OCI-LY1 (cell line): ENCODE results near the gene KIDINS220.

Experiments used
- EZH2 ChIP-seq: fragments of 200-600 bp; sonication (generic), shearing (Covaris generic); IDR thresholded peaks from 2 replicates; pipeline ENCODE4 v1.8.0; 2017; ENCODE audit warnings: borderline replicate concordance, mixed run types, mild to moderate bottlenecking, antibody characterized with exemption, low read length, moderate library complexity, mixed read lengths
- TF ChIP-seq, protein P1 (sequence below): fragments of 200-600 bp; sonication (generic), shearing (Covaris generic); IDR thresholded peaks from 2 replicates; pipeline ENCODE4 v1.5.1; 2017; ENCODE audit warnings: mild to moderate bottlenecking, antibody characterized with exemption, low read length, moderate library complexity, mixed read lengths

- TF ChIP-seq, protein P1, sequence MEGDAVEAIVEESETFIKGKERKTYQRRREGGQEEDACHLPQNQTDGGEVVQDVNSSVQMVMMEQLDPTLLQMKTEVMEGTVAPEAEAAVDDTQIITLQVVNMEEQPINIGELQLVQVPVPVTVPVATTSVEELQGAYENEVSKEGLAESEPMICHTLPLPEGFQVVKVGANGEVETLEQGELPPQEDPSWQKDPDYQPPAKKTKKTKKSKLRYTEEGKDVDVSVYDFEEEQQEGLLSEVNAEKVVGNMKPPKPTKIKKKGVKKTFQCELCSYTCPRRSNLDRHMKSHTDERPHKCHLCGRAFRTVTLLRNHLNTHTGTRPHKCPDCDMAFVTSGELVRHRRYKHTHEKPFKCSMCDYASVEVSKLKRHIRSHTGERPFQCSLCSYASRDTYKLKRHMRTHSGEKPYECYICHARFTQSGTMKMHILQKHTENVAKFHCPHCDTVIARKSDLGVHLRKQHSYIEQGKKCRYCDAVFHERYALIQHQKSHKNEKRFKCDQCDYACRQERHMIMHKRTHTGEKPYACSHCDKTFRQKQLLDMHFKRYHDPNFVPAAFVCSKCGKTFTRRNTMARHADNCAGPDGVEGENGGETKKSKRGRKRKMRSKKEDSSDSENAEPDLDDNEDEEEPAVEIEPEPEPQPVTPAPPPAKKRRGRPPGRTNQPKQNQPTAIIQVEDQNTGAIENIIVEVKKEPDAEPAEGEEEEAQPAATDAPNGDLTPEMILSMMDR: no peak
- TF ChIP-seq EZH2: no peak
These were observed 83.8 kb downstream of the KIDINS220 start for GRCh38 chr2:8753609-8754008.
